ENCODE results near the gene RECK.

The RECK gene

GRCh38 chr9:36018129-36018528 lies 18.6 kb upstream of the RECK start:
- TF ChIP-seq CTCF (conservative IDR thresholded peaks at IDR 0.05; ENCODE audit: low read depth, low read length) = no peak
- no peak for DNase-seq (ENCODE audit: low read depth)
- no peak overlapping the region for H3K4me3 ChIP-seq (ENCODE audit: low read length)

- no peak overlapping the region for H3K4me3 ChIP-seq (ENCODE audit: low read length)
- DNase-seq (ENCODE audit: low read depth) = no peak
- TF ChIP-seq CTCF (conservative IDR thresholded peaks at IDR 0.05; ENCODE audit: low read depth, low read length) = no peak
Observed at GRCh38 chr9:36018891-36019720, 17.6 kb upstream of the RECK start.

- TF ChIP-seq CTCF (conservative IDR thresholded peaks at IDR 0.05; ENCODE audit: low read depth, low read length) = no peak
- DNase-seq (ENCODE audit: low read depth) = no peak
- no peak overlapping the region for H3K4me3 ChIP-seq (ENCODE audit: low read length)
Observed at GRCh38 chr9:36021968-36022367, 14.7 kb upstream of the RECK start.

GRCh38 chr9:36023260-36024048 lies 13.3 kb upstream of the RECK start:
- peak; percentile 90 for TF ChIP-seq CTCF (conservative IDR thresholded peaks at IDR 0.05; ENCODE audit: low read depth, low read length)
- no peak overlapping the region for H3K4me3 ChIP-seq (ENCODE audit: low read length)
- DNase-seq (ENCODE audit: low read depth) = no peak

GRCh38 chr9:36025746-36026145 lies 11.0 kb upstream of the RECK start:
- TF ChIP-seq CTCF (conservative IDR thresholded peaks at IDR 0.05; ENCODE audit: low read depth, low read length) = no peak
- DNase-seq (ENCODE audit: low read depth) = no peak
- no peak overlapping the region for H3K4me3 ChIP-seq (ENCODE audit: low read length)

GRCh38 chr9:36029202-36029601 lies 7.5 kb upstream of the RECK start:
- no peak for TF ChIP-seq CTCF (conservative IDR thresholded peaks at IDR 0.05; ENCODE audit: low read depth, low read length)
- no peak overlapping the region for H3K4me3 ChIP-seq (ENCODE audit: low read length)
- DNase-seq (ENCODE audit: low read depth) = no peak
